Astrocyte (in vitro differentiated cells and primary cell): ENCODE data around the gene PATL1. TPM values are rescaled to one million over a fixed set of nuclear protein-coding genes. Genes with fewer than 3 reads are reported as not detected.

Experiments used
- DNase-seq: peaks from one replicate; pipeline ENCODE4 v3.0.0-alpha.2; 2010; ENCODE audit warnings: low read depth
- FAIRE-seq: peaks from 2 replicates; lab custom pipeline; 2011; peaks lifted over from hg19 to GRCh38; lab: Jason Lieb, UNC
- H2AFZ ChIP-seq: 2 replicates; pipeline ENCODE4 v1.6.0; 2012; ENCODE audit warnings: low read depth, low read length, inconsistent platforms
- H3K27ac ChIP-seq: 2 replicates; pipeline ENCODE4 v1.5.1; 2011; ENCODE audit warnings: low read depth, low read length, inconsistent platforms
- H3K27me3 ChIP-seq: 2 replicates; pipeline ENCODE4 v1.6.0; 2011; ENCODE audit warnings: low read length, inconsistent platforms; ENCODE audit not compliant: insufficient read depth
- H3K36me3 ChIP-seq: 2 replicates; pipeline ENCODE4 v1.5.1; 2011; ENCODE audit warnings: low read length, inconsistent platforms; ENCODE audit not compliant: insufficient read depth
- H3K4me1 ChIP-seq: 2 replicates; pipeline ENCODE4 v1.5.1; 2011; ENCODE audit warnings: low read length, inconsistent platforms; ENCODE audit not compliant: insufficient read depth
- H3K4me2 ChIP-seq: 2 replicates; pipeline ENCODE4 v1.6.0; 2012; ENCODE audit warnings: low read length, inconsistent platforms
- H3K4me3 ChIP-seq: 2 replicates; pipeline ENCODE4 v1.5.1; 2011; ENCODE audit warnings: low read depth, mild to moderate bottlenecking, low read length, inconsistent platforms; ENCODE audit not compliant: insufficient read depth
- H3K79me2 ChIP-seq: 2 replicates; pipeline ENCODE4 v1.6.0; 2012; ENCODE audit warnings: mild to moderate bottlenecking, low read length, inconsistent platforms; ENCODE audit not compliant: insufficient read depth
- H3K9ac ChIP-seq: 2 replicates; pipeline ENCODE4 v1.6.0; 2012; ENCODE audit warnings: mild to moderate bottlenecking, low read length, inconsistent platforms
- H3K9me3 ChIP-seq: 2 replicates; pipeline ENCODE4 v1.5.1; 2012; ENCODE audit warnings: low read depth, mild to moderate bottlenecking, low read length, inconsistent platforms; ENCODE audit not compliant: insufficient read depth
- H4K20me1 ChIP-seq: 2 replicates; pipeline ENCODE4 v1.6.0; 2012; ENCODE audit warnings: low read length, inconsistent platforms; ENCODE audit not compliant: insufficient read depth
- H3K27ac Mint-ChIP-seq: one replicate; pipeline ENCODE4 v1.8.0; 2021; ENCODE audit warnings: mild to moderate bottlenecking, mixed read lengths; ENCODE audit not compliant: unreplicated experiment
- H3K27me3 Mint-ChIP-seq: one replicate; pipeline ENCODE4 v1.8.0; 2021; ENCODE audit warnings: low read depth, mixed read lengths; ENCODE audit not compliant: unreplicated experiment
- H3K36me3 Mint-ChIP-seq: one replicate; pipeline ENCODE4 v1.8.0; 2021; ENCODE audit warnings: low read depth, mixed read lengths; ENCODE audit not compliant: unreplicated experiment
- H3K4me1 Mint-ChIP-seq: one replicate; pipeline ENCODE4 v1.8.0; 2021; ENCODE audit warnings: low read depth, mixed read lengths; ENCODE audit not compliant: unreplicated experiment
- H3K4me3 Mint-ChIP-seq: one replicate; pipeline ENCODE4 v1.8.0; 2021; ENCODE audit warnings: mild to moderate bottlenecking, moderate library complexity, mixed read lengths; ENCODE audit not compliant: unreplicated experiment
- H3K9me3 Mint-ChIP-seq: one replicate; pipeline ENCODE4 v1.8.0; 2021; ENCODE audit warnings: mild to moderate bottlenecking, mixed read lengths; ENCODE audit not compliant: unreplicated experiment
- EZH2 ChIP-seq: IDR thresholded peaks from 2 replicates; pipeline ENCODE4 v1.6.1; 2012; ENCODE audit warnings: mild to moderate bottlenecking, low read length, inconsistent platforms; ENCODE audit not compliant: insufficient read depth
- total RNA-seq: library from RNA; stranded (reverse); gene quantifications from 2 replicates; pipeline ENCODE4 v1.2.1, GENCODE V29; 2021
- TF ChIP-seq, protein P1 (sequence below): IDR thresholded peaks from 2 replicates; pipeline ENCODE4 v1.5.1; 2011; ENCODE audit warnings: low read depth, mild to moderate bottlenecking, inconsistent platforms, low read length, moderate library complexity; ENCODE audit not compliant: insufficient read depth

The PATL1 gene
- total RNA-seq, 1 donor from 2014 or later = 38.1 TPM

DNA sequence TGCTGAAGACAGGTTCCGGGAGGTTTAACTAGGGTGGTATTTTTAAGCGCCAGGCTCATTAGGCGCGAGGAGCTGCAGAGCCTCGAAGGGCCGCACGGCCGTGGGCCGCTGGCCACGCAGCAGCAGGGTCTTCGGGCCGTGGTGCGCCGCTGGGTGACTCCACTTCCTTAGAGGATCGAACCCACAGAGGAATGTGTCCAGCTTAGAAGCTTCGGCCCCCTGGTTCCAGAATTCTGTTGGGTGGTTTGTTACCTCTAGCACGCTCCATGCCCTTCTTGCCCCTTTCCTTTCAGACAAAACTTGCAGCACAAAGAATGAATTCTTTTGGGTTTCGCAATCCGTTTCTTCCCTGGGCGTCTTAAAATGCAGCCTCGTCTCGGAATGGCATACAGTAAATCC lies 773 bp upstream of the PATL1 start:
- peaks cover 17% of the 10 kb centered on the region for H3K36me3 ChIP-seq
- H2AFZ ChIP-seq = peak overlapping the region; percentile 87
- peaks cover 4% of the 10 kb centered on the region for H3K36me3 Mint-ChIP-seq
- TF ChIP-seq, protein P1, sequence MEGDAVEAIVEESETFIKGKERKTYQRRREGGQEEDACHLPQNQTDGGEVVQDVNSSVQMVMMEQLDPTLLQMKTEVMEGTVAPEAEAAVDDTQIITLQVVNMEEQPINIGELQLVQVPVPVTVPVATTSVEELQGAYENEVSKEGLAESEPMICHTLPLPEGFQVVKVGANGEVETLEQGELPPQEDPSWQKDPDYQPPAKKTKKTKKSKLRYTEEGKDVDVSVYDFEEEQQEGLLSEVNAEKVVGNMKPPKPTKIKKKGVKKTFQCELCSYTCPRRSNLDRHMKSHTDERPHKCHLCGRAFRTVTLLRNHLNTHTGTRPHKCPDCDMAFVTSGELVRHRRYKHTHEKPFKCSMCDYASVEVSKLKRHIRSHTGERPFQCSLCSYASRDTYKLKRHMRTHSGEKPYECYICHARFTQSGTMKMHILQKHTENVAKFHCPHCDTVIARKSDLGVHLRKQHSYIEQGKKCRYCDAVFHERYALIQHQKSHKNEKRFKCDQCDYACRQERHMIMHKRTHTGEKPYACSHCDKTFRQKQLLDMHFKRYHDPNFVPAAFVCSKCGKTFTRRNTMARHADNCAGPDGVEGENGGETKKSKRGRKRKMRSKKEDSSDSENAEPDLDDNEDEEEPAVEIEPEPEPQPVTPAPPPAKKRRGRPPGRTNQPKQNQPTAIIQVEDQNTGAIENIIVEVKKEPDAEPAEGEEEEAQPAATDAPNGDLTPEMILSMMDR = no peak
- TF ChIP-seq EZH2 = no peak
- peak overlapping the region; percentile 97 for H3K27ac ChIP-seq
- H3K9ac ChIP-seq = peak overlapping the region; percentile 93
- peak overlapping the region; percentile 97 for H3K27ac Mint-ChIP-seq
- H3K79me2 ChIP-seq = peaks cover 35% of the 10 kb centered on the region
- H3K27me3 Mint-ChIP-seq = no peaks in the 10 kb centered on the region
- no peaks in the 10 kb centered on the region for H3K9me3 ChIP-seq
- H3K27me3 ChIP-seq = no peaks in the 10 kb centered on the region
- peak overlapping the region; percentile 74 for H3K4me3 ChIP-seq
- peak overlapping the region; percentile 93 for H3K4me3 Mint-ChIP-seq
- no peaks in the 10 kb centered on the region for H3K9me3 Mint-ChIP-seq
- DNase-seq = peak; percentile 49
- H4K20me1 ChIP-seq = peaks cover 23% of the 10 kb centered on the region
- peaks cover 12% of the 10 kb centered on the region for H3K4me1 ChIP-seq
- H3K4me1 Mint-ChIP-seq = peaks cover 6% of the 10 kb centered on the region
- H3K4me2 ChIP-seq = peak overlapping the region; percentile 92
- FAIRE-seq = no peak

DNA sequence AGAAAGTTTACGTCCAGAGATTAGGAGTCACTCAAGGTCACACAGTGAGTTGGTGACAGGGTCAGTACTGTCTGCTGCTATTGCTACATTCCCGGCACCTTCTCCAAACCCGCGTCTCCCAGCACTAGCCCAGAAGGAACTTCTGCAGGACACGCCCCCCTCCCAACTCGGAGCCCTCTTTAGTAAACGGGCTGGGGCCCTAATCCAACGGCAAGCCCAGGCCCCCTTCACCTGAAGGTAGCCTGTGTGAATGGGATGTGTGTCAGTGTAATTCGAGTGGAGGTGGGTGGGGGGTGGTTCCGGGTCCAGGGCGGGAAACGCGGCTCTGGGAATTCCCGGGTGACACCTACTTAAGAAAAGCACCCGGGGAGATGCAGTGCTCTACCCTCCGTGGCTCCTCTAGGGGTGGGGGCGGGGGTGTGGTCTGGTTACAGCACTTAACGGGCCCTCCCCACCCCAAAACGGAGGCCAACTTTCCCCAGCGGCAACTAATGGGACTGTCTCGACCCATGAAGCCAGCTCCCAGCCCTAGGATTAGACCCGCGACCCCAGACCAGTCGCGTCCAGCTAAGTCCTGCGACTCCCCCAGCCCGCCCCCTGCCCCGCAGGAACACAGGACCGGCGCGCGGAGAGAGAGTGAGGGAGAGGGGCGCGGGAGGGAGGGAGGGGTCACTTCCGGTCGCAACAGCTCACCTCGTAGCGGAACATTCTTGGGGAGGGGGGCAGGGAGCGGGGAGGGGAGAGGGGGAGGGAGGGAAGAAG lies 468 bp downstream of the PATL1 start:
- Histone ChIP-seq H2AFZ (peak overlapping the region; percentile 28), H3K4me3 (peak overlapping the region; percentile 74), H3K9ac (peak overlapping the region; percentile 93), H3K9me3 (no peaks in the 10 kb centered on the region), H3K79me2 (peaks cover 48% of the 10 kb centered on the region), H4K20me1 (peaks cover 26% of the 10 kb centered on the region), H3K4me1 (peaks cover 12% of the 10 kb centered on the region), H3K27ac (peak overlapping the region; percentile 97), H3K4me2 (peak overlapping the region; percentile 96), H3K27me3 (no peaks in the 10 kb centered on the region), H3K36me3 (peaks cover 24% of the 10 kb centered on the region)
- peak overlapping the region; percentile 80 for H3K27ac Mint-ChIP-seq
- DNase-seq (peak; percentile 20), FAIRE-seq (no peak)
- H3K4me1 Mint-ChIP-seq = peaks cover 6% of the 10 kb centered on the region
- H3K9me3 Mint-ChIP-seq = no peaks in the 10 kb centered on the region
- peak overlapping the region; percentile 92 for H3K4me3 Mint-ChIP-seq
- peaks cover 4% of the 10 kb centered on the region for H3K36me3 Mint-ChIP-seq
- TF ChIP-seq, protein P1 = no peak
- TF ChIP-seq EZH2 = no peak
- no peaks in the 10 kb centered on the region for H3K27me3 Mint-ChIP-seq

DNA sequence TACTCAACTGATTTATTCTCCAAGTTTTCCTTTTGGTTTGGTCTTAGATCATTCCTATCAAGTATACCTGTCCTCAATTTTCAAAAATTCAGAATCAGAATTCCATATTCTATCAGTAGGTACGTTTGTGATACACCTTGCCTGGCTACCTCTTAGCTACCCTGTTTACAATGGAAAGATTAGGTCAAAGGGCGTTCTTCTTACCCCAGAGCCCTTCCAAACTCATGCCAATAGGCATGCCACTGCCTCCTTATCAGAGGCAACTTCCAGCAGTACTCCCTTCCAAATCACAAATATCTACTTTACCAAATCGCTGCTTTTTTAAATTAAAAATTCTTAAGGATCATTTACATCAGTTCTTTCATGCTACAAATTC lies 1.0 kb downstream of the PATL1 start:
- Mint-ChIP-seq H3K4me1 (peaks cover 6% of the 10 kb centered on the region), H3K36me3 (peaks cover 4% of the 10 kb centered on the region), H3K9me3 (no peaks in the 10 kb centered on the region), H3K4me3 (peak overlapping the region; percentile 92), H3K27ac (peak overlapping the region; percentile 80), H3K27me3 (no peaks in the 10 kb centered on the region)
- peaks cover 26% of the 10 kb centered on the region for H4K20me1 ChIP-seq
- FAIRE-seq (no peak), DNase-seq (no peak)
- TF ChIP-seq, protein P1 = no peak
- TF ChIP-seq EZH2 = no peak
- H3K4me1 ChIP-seq = peaks cover 12% of the 10 kb centered on the region
- no peaks in the 10 kb centered on the region for H3K9me3 ChIP-seq
- peak overlapping the region; percentile 97 for H3K27ac ChIP-seq
- H3K4me3 ChIP-seq = peak overlapping the region; percentile 74
- H3K36me3 ChIP-seq = peaks cover 26% of the 10 kb centered on the region
- peaks cover 53% of the 10 kb centered on the region for H3K79me2 ChIP-seq
- H2AFZ ChIP-seq = no peak overlapping the region
- H3K27me3 ChIP-seq = no peaks in the 10 kb centered on the region
- H3K4me2 ChIP-seq = peak overlapping the region; percentile 96
- peak overlapping the region; percentile 93 for H3K9ac ChIP-seq
